GM12872 (cell line): Measurements from ENCODE around the gene STUM.

Experiments used
- CTCF ChIP-seq: IDR thresholded peaks from 3 replicates; pipeline ENCODE4 v1.5.1; 2011; ENCODE audit warnings: low read depth, mild to moderate bottlenecking, low read length, moderate library complexity; ENCODE audit not compliant: insufficient read depth

STUM gene

DNA sequence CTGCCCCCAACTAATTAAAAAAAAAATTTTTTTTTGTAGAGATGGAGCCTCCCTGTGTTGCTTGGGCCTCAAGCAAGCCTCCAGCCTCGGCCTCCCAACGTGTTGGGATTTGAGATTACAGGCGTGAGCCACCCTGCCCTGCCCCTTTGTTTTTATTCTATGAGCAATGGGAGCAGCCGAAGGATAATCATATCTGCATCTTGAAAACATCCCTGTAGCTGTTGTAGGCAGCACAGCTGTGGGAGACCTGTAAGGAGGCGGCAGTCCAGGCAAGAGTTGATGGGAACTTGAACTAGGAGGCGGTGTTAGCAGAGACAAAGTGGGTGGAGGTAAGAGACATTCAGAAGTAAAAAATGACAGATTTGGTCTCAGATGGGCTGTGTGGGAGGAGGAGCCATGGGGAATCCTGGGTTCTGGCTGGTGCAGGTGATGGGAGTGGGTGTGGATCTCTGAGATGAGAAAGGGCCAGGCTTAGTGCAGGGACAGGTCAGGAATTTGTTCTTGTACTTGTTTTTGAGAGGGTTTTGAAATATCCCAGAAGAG is 31.3 kb downstream of the STUM start:
- TF ChIP-seq CTCF, result no peak

GRCh38 chr1:226580625-226581270 is 32.2 kb downstream of the STUM start:
- TF ChIP-seq CTCF, result no peak

- no peak for TF ChIP-seq CTCF
These were observed 33.2 kb downstream of the STUM start for GRCh38 chr1:226581650-226582330.

DNA sequence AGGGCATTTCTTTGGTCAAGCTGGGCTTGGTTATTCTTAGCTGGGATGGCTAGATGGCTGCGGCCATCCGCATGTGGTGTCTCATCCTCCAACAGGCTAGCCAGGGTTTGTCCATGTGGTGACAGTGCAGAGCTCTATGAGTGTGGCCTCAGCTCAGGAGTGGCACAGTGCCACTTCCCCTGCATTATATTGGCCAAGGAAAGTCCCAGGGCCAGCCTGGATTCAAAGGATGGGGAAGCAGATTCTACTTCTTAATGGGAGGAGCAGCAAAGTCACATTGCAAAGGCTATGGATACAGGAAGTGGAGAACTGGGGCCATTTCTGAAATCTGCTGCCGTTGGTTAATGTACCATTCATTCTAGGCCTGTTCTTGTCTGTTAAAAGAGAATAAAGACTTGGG is 34.4 kb downstream of the STUM start:
- TF ChIP-seq CTCF, result no peak

- TF ChIP-seq CTCF, result no peak
These were observed 35.6 kb downstream of the STUM start for GRCh38 chr1:226584164-226584563.

DNA sequence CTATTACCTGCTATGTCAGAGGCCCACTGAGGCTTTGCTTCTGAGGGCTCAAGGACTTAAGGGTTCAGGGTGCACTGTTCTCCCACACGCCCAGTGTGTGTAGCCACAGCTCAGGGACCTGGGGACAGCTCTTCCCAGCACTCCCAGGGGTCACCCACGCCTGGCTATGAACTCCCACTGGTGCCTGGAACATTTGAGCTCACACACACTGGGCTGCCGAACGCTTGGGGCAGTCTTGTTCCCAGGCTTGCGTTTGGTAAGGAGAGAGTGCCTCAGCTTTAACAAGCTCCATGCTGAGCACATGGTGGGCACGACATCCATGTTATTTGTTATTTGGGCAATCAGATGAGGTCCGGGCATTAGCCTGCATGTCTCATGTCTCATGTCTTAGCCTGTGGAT is 37.6 kb downstream of the STUM start:
- TF ChIP-seq CTCF, result no peak

- no peak for TF ChIP-seq CTCF
These were observed 38.3 kb downstream of the STUM start for GRCh38 chr1:226586650-226587422.
